ENCODE measurements around the gene DMD. TPM values are rescaled to one million over a fixed set of nuclear protein-coding genes. Genes with fewer than 3 reads are reported as not detected.
A peak's percentile ranks its signal among the peaks of the same experiment; 100 is the strongest.

Gene DMD
- total RNA-seq, 1 donor from 2014 or later: 32.2 TPM

- no peak for ATAC-seq
- no peak for DNase-seq (ENCODE audit: low spot score)
Observed at GRCh38 chrX:33045245-33045644, 166.1 kb downstream of the DMD start.

GRCh38 chrX:33041141-33041540, 170.2 kb downstream of the DMD start:
- ATAC-seq (no peak), DNase-seq (ENCODE audit: low spot score) (no peak)

- DNase-seq (ENCODE audit: low spot score) (no peak), ATAC-seq (no peak)
Observed at GRCh38 chrX:33032700-33033099, 178.6 kb downstream of the DMD start.

DNA sequence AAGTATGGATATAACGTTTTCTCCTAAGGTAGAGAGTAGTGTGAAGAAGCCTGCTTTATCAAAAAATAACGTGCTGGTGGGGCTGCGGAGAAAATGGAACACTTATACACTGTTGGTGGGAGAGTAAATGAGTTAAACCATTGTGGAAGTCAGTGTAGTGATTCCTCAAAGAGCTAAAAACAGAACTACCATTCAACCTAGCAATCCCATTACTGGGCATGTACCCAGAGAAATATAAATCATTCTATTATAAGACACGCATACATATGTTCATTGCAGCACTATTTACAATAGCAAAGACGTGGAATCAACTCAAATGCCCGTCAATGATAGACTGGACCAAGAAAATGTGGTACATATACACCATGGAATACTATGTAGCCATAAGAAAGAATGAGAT, 196.4 kb downstream of the DMD start:
- DNase-seq (ENCODE audit: low spot score) (no peak), ATAC-seq (no peak)

DNA sequence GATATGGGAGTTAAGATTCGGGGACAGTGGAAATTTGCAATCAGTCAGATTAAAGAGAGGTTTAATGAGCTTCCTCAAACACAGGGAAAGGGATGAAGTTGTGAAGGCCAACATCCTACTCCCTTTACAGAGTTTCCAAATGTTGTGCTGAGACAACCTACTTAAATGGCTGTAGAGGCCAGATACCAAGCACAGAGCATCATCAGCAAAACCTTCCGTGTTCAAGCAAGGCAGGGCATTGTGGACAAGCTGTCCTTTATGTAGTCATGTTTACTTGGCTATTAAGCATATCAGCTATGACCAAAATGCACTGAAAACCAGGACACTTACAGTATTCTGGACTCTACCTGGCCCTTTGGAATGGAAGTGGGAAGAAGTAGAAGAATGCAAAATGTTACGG, 197.3 kb downstream of the DMD start:
- ATAC-seq: no peak
- no peak for DNase-seq (ENCODE audit: low spot score)

DNA sequence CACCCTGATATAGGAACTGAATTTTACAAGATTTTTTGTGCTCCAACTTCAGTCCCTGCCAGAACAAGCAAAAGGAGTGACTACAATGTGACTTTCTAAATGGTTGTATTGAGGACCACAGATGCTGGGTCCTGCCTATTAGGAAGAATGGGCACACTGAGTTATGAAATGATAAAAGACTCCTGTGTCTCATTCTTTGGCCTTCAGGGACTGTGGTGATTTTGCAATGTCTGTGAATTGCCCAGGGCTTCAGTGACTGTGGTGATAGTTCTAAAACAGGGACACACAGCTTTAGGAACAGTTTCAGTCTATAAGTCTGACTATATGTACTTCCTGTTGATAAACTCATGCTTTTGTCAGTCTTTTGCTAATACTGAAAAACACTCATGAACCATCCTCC, 210.2 kb downstream of the DMD start:
- no peak for ATAC-seq
- no peak for DNase-seq (ENCODE audit: low spot score)

DNA sequence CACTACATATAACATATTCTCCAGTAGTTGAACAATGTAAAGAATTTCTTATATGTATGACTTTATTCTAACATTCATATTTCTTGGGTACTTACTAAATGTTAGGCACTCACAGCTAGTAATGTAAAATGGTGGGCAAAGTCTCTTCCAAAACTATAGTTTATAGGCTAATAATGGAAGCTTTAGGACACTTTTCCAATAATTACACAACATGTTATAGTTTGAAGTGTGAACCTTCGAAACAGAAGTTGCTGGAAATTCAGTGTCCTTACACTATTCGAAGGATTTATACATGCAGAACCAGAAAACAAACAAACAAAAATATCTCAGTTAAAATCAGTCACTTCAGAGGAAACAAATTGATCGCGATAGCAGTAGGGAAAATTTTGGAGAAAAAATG, 212.6 kb downstream of the DMD start:
- ATAC-seq (no peak), DNase-seq (ENCODE audit: low spot score) (no peak)

DNA sequence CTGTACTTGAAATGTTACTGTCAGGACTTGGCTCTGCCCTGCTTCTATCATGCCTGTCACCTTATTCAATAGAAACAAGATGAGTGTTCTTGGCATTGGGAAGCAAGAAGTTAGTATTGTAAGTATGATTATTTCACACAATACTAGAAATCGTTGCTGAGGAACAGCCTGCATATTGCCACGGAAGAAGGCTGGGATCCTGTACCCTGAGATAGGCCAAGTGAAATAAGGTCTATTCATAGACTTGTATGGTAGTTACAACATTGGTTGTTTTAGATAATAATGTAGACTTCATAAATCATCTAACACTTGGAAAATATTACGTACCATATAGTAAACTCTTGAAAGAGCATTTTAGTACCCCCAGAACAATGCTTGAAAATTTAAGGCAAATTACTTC, 215.9 kb downstream of the DMD start:
- DNase-seq (ENCODE audit: low spot score) (no peak), ATAC-seq (no peak)

- DNase-seq (ENCODE audit: low spot score): no peak
- ATAC-seq: no peak
Observed at GRCh38 chrX:32987142-32987541, 224.2 kb downstream of the DMD start.

- ATAC-seq: no peak
- DNase-seq (ENCODE audit: low spot score): no peak
Observed at GRCh38 chrX:32985544-32985943, 225.8 kb downstream of the DMD start.

DNA sequence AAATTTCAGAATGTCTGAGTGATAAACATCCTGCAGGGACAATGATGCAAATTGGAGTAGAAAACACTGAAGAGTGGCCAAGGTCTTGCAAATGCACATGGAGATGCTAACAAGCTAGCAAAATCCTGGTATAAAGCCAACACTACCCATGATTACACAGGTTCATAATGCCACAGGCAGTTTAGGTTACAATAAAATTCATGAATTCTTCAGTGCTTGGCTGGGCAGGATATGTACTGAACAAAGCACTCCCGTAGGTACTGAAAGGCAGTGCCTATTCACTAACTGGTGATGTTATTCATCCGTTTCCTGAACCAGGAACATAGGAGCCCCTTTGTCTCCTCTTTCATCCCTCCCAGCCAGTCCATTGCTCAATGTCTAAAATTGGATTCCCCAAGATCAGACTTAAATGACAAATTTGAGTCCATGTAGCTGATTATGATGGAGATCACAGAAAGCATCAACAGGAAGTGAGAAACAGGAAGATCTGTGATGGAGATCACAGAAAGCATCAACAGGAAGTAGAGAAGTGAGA, 244.5 kb downstream of the DMD start:
- DNase-seq (ENCODE audit: low spot score): no peak

GRCh38 chrX:32954125-32954524, 257.2 kb downstream of the DMD start:
- ATAC-seq: no peak
- DNase-seq (ENCODE audit: low spot score): no peak

More for the DNA sequence above, 244.5 kb downstream of the DMD start:
- ATAC-seq: no peak

- ATAC-seq (no peak), DNase-seq (ENCODE audit: low spot score) (no peak)
Observed at GRCh38 chrX:32948130-32948529, 263.2 kb downstream of the DMD start.

DNA sequence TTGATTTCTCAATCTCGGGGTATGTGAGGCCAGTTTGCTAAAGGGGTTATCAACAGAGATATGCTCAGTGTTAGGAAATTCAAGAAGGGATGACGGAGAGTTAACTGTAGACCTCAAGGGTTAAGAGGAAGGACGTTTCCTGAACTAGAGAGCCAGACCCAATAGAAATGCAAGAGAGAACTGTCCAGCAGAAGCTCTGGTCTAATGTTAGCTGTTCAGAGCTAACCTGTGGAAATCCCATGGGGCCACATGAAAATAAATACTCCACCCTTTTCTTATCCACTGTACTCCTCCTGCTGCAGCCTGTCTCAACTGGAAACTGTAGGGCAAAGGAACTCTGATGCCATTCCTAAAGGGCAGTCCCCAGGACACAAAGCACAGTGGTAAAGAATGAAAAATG, 274.3 kb downstream of the DMD start:
- no peak for DNase-seq (ENCODE audit: low spot score)
- no peak for ATAC-seq

GRCh38 chrX:32933548-32933947, 277.8 kb downstream of the DMD start:
- ATAC-seq: no peak
- DNase-seq (ENCODE audit: low spot score): no peak

DNA sequence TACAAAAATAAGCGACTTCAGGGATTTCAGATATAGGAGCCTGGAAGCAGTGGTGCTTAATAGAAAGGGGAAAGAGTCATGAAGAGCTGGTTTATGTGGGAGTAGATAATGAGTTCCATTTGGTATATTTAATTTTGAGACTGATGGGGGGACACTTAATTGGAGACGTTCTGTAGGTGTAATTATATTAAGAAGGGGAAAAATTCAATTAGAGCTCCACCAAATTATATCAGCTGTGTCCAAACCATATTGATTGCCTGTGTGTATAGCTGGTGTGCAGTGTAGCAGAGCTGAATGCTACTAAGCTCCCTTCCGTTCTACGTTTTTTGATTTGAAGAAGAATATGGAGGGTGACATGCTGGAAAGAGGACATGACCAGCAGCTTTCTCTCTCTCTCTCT, 282.3 kb downstream of the DMD start:
- DNase-seq (ENCODE audit: low spot score): no peak
- ATAC-seq: no peak

DNA sequence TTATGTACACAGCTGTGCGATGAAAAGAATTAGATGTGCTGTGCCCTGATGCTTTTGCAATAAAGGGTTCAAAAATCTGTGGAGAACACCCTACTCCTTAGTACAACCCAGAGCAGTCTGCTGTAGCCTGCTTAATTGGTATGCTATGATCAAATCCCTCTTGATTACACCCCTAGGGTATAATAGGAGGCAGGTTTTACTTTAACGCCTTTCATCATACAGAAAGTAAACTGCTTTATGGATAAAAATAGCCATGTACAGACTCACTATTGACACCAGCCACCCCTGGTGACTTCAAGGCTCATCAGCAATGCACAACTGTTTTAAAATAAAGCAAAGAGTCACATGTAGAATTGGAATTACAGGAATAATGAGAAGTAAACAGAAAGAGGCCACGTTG, 315.3 kb downstream of the DMD start:
- no peak for ATAC-seq
- DNase-seq (ENCODE audit: low spot score): no peak

- ATAC-seq: no peak
- DNase-seq (ENCODE audit: low spot score): no peak
Observed at GRCh38 chrX:32894679-32895078, 316.7 kb downstream of the DMD start.

DNA sequence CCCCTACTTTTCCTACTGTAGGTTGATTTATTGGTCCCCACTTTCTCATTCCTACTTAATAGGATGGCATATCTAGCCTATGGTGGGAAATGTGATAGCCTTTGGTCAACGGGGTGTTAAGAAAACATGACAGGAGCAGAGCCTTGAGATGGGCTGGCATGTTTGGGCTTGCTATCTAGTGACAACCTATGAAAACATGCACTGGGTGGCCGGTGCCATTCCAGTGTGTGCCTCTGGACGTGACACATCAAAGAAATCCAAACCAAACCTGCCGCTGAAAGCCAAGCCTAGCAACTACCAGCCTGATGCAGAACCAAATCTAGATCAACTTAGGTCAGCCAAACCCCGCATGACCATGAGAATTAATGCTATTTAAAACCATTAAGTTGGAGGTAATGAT, 317.6 kb downstream of the DMD start:
- ATAC-seq: no peak
- no peak for DNase-seq (ENCODE audit: low spot score)

GRCh38 chrX:32877592-32877991, 333.8 kb downstream of the DMD start:
- ATAC-seq (no peak), DNase-seq (ENCODE audit: low spot score) (no peak)

GRCh38 chrX:32874839-32875238, 336.5 kb downstream of the DMD start:
- DNase-seq (ENCODE audit: low spot score) (no peak), ATAC-seq (no peak)

- DNase-seq (ENCODE audit: low spot score) (no peak), ATAC-seq (no peak)
Observed at GRCh38 chrX:32873786-32874185, 337.6 kb downstream of the DMD start.

- ATAC-seq: no peak
Observed at GRCh38 chrX:32871636-32872035, 339.7 kb downstream of the DMD start.

DNA sequence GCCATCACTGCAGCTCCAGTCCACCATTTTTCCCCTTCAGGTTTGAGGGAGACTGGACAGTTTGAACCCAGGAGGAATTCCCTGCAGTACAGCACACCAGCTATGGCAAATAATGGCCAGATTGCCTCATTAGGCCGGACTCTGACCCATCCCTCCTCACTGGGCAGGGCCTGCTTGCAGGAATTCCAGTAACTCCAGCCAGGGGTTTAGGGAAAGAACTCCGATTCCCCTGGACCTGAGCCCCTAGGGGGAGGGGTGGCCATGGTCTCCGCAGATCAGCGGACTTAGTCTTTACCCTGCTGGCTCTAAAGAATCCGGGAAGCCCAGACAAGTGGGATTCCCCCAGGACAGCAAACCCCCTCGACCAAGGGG, 342.8 kb downstream of the DMD start:
- peak; percentile 37 for DNase-seq (ENCODE audit: low spot score)
- ATAC-seq: peak; percentile 71

More at GRCh38 chrX:32871636-32872035, 339.7 kb downstream of the DMD start:
- DNase-seq (ENCODE audit: low spot score): no peak

Data from left lobe of liver (tissue), 2 donors.